Activated CD8-positive, alpha-beta T cell treated with anti-CD3 and anti-CD28 coated beads for 36 hours (primary cell): Measurements from ENCODE around the gene SERF2. TPM values are rescaled to one million over a fixed set of nuclear protein-coding genes. Genes with fewer than 3 reads are reported as not detected.

Experiments
- ATAC-seq: fragments of 200-7000 bp; cut with Tn5 transposase; one replicate; pipeline ENCODE4 v1.10.0; 2021; ENCODE audit warnings: mild to moderate bottlenecking, moderate library complexity
- CTCF ChIA-PET: fragments of 350-600 bp; sonication (Branson Sonifier 250); formaldehyde crosslinking; loops from one replicate; lab custom pipeline; 2021; ENCODE audit warnings: antibody characterized with exemption; lab: Charles Lee
- POLR2A ChIA-PET: fragments of 350-600 bp; sonication (Branson Sonifier 250); formaldehyde crosslinking; loops from one replicate; lab custom pipeline; 2021; ENCODE audit warnings: antibody characterized with exemption; lab: Charles Lee
- DNase-seq: peaks from one replicate; pipeline ENCODE4 v3.0.0-alpha.2; 2020
- H3K27ac Mint-ChIP-seq: one replicate; pipeline ENCODE4 v1.8.0; 2021; ENCODE audit warnings: mild to moderate bottlenecking, mixed read lengths
- H3K27me3 Mint-ChIP-seq: one replicate; pipeline ENCODE4 v1.8.0; 2021; ENCODE audit warnings: mixed read lengths
- H3K36me3 Mint-ChIP-seq: one replicate; pipeline ENCODE4 v1.8.0; 2021; ENCODE audit warnings: low read depth, mixed read lengths
- H3K4me1 Mint-ChIP-seq: one replicate; pipeline ENCODE4 v1.8.0; 2021; ENCODE audit warnings: low read depth, mixed read lengths
- H3K4me3 Mint-ChIP-seq: one replicate; pipeline ENCODE4 v1.8.0; 2021; ENCODE audit warnings: mild to moderate bottlenecking, moderate library complexity, mixed read lengths
- H3K9me3 Mint-ChIP-seq: one replicate; pipeline ENCODE4 v1.8.0; 2021; ENCODE audit warnings: mixed read lengths
- intact Hi-C: fragments of 100-400 bp; cut with micrococcal nuclease; formaldehyde crosslinking; loops from one replicate; pipeline ENCODE4 v1.10.0; 2022
- total RNA-seq, 2 experiments: library from RNA; stranded (reverse); gene quantifications; one replicate each; pipeline ENCODE4 v1.2.3, GENCODE V29; 2021
- TF ChIP-seq, protein P1 (sequence below): fragments of 200-600 bp; IDR thresholded peaks from one replicate; pipeline ENCODE4 v1.8.0; 2022; ENCODE audit warnings: antibody characterized with exemption, mild to moderate bottlenecking

SERF2 gene
- total RNA-seq, 2 experiments from 2014 or later, result 775 to 810 TPM

DNA sequence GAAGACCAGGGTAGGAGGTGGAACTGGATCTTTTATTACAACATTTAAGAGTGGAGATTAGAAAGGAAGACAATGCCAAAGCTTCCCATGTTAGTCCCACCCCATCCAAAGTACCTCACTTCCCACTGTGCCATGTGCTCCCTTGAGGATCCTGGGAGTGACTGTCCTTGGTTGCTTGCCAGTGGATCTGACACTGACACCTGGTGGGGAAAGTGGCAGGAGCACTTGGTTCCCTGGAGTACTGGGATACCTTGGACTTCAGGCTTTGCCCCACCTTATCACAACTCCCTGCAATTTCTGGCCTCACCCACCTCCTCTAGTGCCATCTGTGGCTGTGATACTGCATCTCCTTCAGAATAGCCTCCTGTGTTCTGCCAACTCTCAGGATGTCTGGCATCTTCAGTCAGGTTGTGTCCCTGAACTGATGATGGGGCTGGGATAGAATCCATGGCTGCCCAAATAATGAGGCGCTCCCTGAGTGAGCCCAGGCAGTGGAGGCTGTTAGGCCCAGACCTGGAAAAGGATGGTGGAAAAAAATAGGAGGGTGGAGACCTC lies 16.6 kb upstream of the SERF2 start:
- CTCF ChIA-PET, result interaction anchor here (0.5 to 2.9 kb wide), 3 partner anchors 11 to 476 kb away, joined by 3 to 16 read pairs (median 6); no protein-coding TSS in a partner anchor
- ATAC-seq (no peak), DNase-seq (no peak)
- Mint-ChIP-seq H3K4me3 (peak overlapping the region; percentile 80), H3K27ac (no peak overlapping the region), H3K4me1 (peaks cover 29% of the 10 kb centered on the region), H3K36me3 (peaks cover 39% of the 10 kb centered on the region), H3K27me3 (no peaks in the 10 kb centered on the region), H3K9me3 (no peaks in the 10 kb centered on the region)
- POLR2A ChIA-PET, result interaction anchor here (0.6 to 3.5 kb wide), 11 partner anchors 10 to 944 kb away, joined by 3 to 30 read pairs (median 4); partner anchors contain the start of genes HYPK, SERF2 and SERINC4
- TF ChIP-seq, protein P1, sequence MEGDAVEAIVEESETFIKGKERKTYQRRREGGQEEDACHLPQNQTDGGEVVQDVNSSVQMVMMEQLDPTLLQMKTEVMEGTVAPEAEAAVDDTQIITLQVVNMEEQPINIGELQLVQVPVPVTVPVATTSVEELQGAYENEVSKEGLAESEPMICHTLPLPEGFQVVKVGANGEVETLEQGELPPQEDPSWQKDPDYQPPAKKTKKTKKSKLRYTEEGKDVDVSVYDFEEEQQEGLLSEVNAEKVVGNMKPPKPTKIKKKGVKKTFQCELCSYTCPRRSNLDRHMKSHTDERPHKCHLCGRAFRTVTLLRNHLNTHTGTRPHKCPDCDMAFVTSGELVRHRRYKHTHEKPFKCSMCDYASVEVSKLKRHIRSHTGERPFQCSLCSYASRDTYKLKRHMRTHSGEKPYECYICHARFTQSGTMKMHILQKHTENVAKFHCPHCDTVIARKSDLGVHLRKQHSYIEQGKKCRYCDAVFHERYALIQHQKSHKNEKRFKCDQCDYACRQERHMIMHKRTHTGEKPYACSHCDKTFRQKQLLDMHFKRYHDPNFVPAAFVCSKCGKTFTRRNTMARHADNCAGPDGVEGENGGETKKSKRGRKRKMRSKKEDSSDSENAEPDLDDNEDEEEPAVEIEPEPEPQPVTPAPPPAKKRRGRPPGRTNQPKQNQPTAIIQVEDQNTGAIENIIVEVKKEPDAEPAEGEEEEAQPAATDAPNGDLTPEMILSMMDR, result no peak
- intact Hi-C loops, result no loop called here

GRCh38 chr15:43776101-43776717 lies 15.9 kb upstream of the SERF2 start:
- intact Hi-C loops, result no loop called here
- peaks cover 29% of the 10 kb centered on the region for H3K4me1 Mint-ChIP-seq
- H3K4me3 Mint-ChIP-seq, result peak overlapping the region; percentile 80
- ATAC-seq (peak; percentile 12), DNase-seq (peak; percentile 62)
- no peaks in the 10 kb centered on the region for H3K9me3 Mint-ChIP-seq
- peaks cover 33% of the 10 kb centered on the region for H3K36me3 Mint-ChIP-seq
- H3K27ac Mint-ChIP-seq, result peak overlapping the region; percentile 95
- TF ChIP-seq, protein P1, result no peak
- CTCF ChIA-PET, result interaction anchor here (0.7 to 3.0 kb wide), 13 partner anchors 8 to 234 kb away, joined by 3 to 16 read pairs (median 5); partner anchors contain the start of genes HYPK, MFAP1, PDIA3 and SERINC4
- no peaks in the 10 kb centered on the region for H3K27me3 Mint-ChIP-seq
- POLR2A ChIA-PET, result interaction anchor here (0.9 to 3.5 kb wide), 16 partner anchors 11 to 943 kb away, joined by 3 to 30 read pairs (median 7); partner anchors contain the start of genes HYPK, MFAP1, PDIA3 and SERF2

DNA sequence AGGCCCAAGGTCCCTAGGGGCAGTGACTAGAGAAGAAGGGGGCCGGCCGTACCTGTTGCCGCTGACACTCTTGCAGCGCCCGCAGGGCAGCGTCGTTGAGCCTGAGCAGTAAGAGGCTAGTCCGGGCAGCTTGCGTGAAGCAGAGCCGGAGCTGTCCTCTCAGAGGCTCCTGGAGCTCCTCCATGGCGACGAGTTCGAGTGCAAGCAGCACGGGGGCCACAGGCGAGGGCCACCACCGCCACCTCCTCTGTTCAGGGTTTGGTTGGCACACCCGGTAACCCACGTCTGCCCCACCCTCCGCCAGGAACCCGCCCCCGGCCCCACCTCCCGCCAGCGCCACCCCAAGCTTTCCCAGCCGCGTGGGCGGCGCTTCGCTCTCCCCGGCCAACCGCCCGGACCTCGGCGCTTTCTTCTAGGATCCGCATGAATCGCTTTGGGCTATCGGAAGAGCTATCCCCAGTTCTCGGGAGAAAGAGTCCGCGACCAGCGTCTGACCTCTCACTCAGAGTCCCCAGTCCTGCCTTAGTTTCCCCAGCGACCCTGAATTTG lies 15.3 kb upstream of the SERF2 start, which contains the start of gene ELL3:
ELL3 (minus strand) TSS at position 249 of the 549 bp plus-strand sequence; CDS start at position 184, 65 bp downstream.
- Mint-ChIP-seq H3K27ac (peak within 1 kb of the TSS; percentile 95), H3K36me3 (peaks cover 29% of the 10 kb centered on the region), H3K27me3 (no peaks in the 10 kb centered on the region), H3K4me3 (peak within 1 kb of the TSS; percentile 80), H3K4me1 (peaks cover 29% of the 10 kb centered on the region), H3K9me3 (no peaks in the 10 kb centered on the region)
- TF ChIP-seq, protein P1, result no peak
- CTCF ChIA-PET, result interaction anchor here (0.6 to 3.0 kb wide), 20 partner anchors 8 to 287 kb away, joined by 3 to 17 read pairs (median 4); partner anchors contain the start of genes HYPK, MFAP1, PDIA3 and SERF2
- POLR2A ChIA-PET, result interaction anchor here (0.9 to 3.5 kb wide), 16 partner anchors 9 to 942 kb away, joined by 3 to 30 read pairs (median 7); partner anchors contain the start of genes HYPK, MFAP1, PDIA3 and SERF2
- DNase-seq (peak; percentile 81), ATAC-seq (peak; percentile 66)
- intact Hi-C loops, result no loop called here

DNA sequence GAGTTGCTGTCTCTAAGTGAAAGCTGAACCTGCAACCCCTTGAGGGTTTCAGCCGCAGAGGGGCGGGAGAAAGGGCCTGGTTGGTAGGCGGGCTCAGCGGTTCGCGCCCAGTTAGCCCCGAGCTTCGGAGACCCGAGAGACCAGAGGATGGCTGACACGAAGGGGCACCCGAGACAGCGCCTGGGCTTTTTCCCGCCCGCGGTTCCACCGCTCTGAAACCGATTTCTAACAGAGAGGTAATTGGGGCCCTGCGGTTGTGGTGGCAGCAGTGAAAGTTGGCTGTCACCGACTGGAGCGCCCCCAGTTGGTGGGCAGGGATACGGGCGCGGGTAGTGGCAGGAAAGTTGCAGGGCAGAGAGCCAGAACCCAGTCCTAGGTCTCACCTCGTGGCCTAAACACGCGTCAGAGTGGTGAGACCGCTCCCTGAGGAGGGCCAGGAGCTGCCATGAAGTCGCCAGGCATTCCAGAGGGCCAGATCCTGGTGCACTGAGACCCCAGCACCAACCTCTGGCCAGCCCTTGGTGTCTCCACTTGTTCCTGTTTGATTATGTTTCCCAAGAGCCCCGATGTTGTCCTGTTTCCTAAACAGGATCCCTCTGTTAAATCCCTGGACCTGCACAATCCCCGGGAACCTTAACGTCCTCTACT lies 14.7 kb upstream of the SERF2 start:
- H3K4me1 Mint-ChIP-seq, result peaks cover 29% of the 10 kb centered on the region
- TF ChIP-seq, protein P1, result peak; percentile 70
- ChIA-PET CTCF (interaction anchor here (0.6 to 3.0 kb wide), 21 partner anchors 9 to 288 kb away, joined by 3 to 17 read pairs (median 4); partner anchors contain the start of genes HYPK, MFAP1, PDIA3 and SERF2), POLR2A (interaction anchor here (0.9 to 3.5 kb wide), 14 partner anchors 9 to 50 kb away, joined by 3 to 30 read pairs (median 8); partner anchors contain the start of genes HYPK, MFAP1, PDIA3 and SERF2)
- intact Hi-C loops, result no loop called here
- peak; percentile 96 for DNase-seq
- no peaks in the 10 kb centered on the region for H3K27me3 Mint-ChIP-seq
- peak overlapping the region; percentile 80 for H3K4me3 Mint-ChIP-seq
- peak; percentile 86 for ATAC-seq
- H3K27ac Mint-ChIP-seq, result peak overlapping the region; percentile 95
- H3K9me3 Mint-ChIP-seq, result no peaks in the 10 kb centered on the region
- peaks cover 24% of the 10 kb centered on the region for H3K36me3 Mint-ChIP-seq
